GM19193 (cell line): Measurements from ENCODE around the gene MEGF6.

Source experiments
- POLR2A ChIP-seq: IDR thresholded peaks from 4 replicates; pipeline ENCODE4 v1.6.1; 2011; ENCODE audit not compliant: insufficient read depth, insufficient read length; ENCODE audit errors: extremely low read depth

The MEGF6 gene

GRCh38 chr1:3566951-3567804, 44.1 kb downstream of the MEGF6 start:
- TF ChIP-seq POLR2A, result no peak

GRCh38 chr1:3566003-3566885, 45.1 kb downstream of the MEGF6 start:
- TF ChIP-seq POLR2A, result no peak

- no peak for TF ChIP-seq POLR2A
Measured at GRCh38 chr1:3564921-3565831, 46.1 kb downstream of the MEGF6 start.

GRCh38 chr1:3563610-3564009, 47.7 kb downstream of the MEGF6 start:
- no peak for TF ChIP-seq POLR2A

GRCh38 chr1:3563125-3563524, 48.2 kb downstream of the MEGF6 start:
- no peak for TF ChIP-seq POLR2A

- no peak for TF ChIP-seq POLR2A
Measured at GRCh38 chr1:3562712-3563111, 48.6 kb downstream of the MEGF6 start.

GRCh38 chr1:3561702-3562101, 49.6 kb downstream of the MEGF6 start:
- TF ChIP-seq POLR2A, result no peak

GRCh38 chr1:3560981-3561380, 50.3 kb downstream of the MEGF6 start:
- no peak for TF ChIP-seq POLR2A

GRCh38 chr1:3560251-3560871, 50.9 kb downstream of the MEGF6 start:
- no peak for TF ChIP-seq POLR2A

- no peak for TF ChIP-seq POLR2A
Measured at GRCh38 chr1:3558036-3558726, 53.1 kb downstream of the MEGF6 start.

GRCh38 chr1:3557366-3557765, 53.9 kb downstream of the MEGF6 start:
- TF ChIP-seq POLR2A, result no peak

- no peak for TF ChIP-seq POLR2A
Measured at GRCh38 chr1:3556336-3556735, 55.0 kb downstream of the MEGF6 start.

GRCh38 chr1:3555131-3555920, 56.0 kb downstream of the MEGF6 start:
- TF ChIP-seq POLR2A, result no peak
